IgD-negative memory B cell (primary cell): Measurements from ENCODE around the gene ITGAV. TPM values are rescaled to one million over a fixed set of nuclear protein-coding genes. Genes with fewer than 3 reads are reported as not detected.

ENCODE experiments used
- H3K27ac Mint-ChIP-seq, 3 donors: one replicate each; pipeline ENCODE4 v1.8.0; 2020 to 2022; ENCODE audit warnings: mild to moderate bottlenecking in 3 of 3, mixed read lengths in 3 of 3, moderate library complexity in 1 of 3
- H3K27me3 Mint-ChIP-seq: one replicate; pipeline ENCODE4 v1.8.0; 2021; ENCODE audit warnings: mixed read lengths
- H3K36me3 Mint-ChIP-seq: one replicate; pipeline ENCODE4 v1.8.0; 2020; ENCODE audit warnings: mild to moderate bottlenecking, mixed read lengths
- H3K4me1 Mint-ChIP-seq, 3 donors: one replicate each; pipeline ENCODE4 v1.8.0; 2020 to 2022; ENCODE audit warnings: mixed read lengths in 3 of 3, mild to moderate bottlenecking in 1 of 3
- H3K4me3 Mint-ChIP-seq, 4 donors: one replicate each; pipeline ENCODE4 v1.8.0; 2020 to 2022; ENCODE audit warnings: mild to moderate bottlenecking in 4 of 4, mixed read lengths in 4 of 4, moderate library complexity in 3 of 4
- H3K9me3 Mint-ChIP-seq, 3 donors: one replicate each; pipeline ENCODE4 v1.8.0; 2020 to 2021; ENCODE audit warnings: mixed read lengths in 3 of 3, mild to moderate bottlenecking in 1 of 3
- polyA plus RNA-seq: library from polyadenylated mRNA; unstranded; fragments of 300-500 nt; fragmentation: Illumina TruSeq; gene quantifications from one replicate; pipeline ENCODE4 v1.2.3, GENCODE V29; 2021

Gene ITGAV
- polyA plus RNA-seq, 1 donor from 2014 or later, result 0.61 TPM

GRCh38 chr2:186644791-186645190, 54.9 kb downstream of the ITGAV start:
- no peak overlapping the region for H3K4me3 Mint-ChIP-seq
- no peaks in the 10 kb centered on the region for H3K27me3 Mint-ChIP-seq
- H3K36me3 Mint-ChIP-seq, result peaks cover 8% of the 10 kb centered on the region

GRCh38 chr2:186645999-186646398, 56.1 kb downstream of the ITGAV start:
- Mint-ChIP-seq H3K4me3 (no peak overlapping the region), H3K27ac (no peak overlapping the region), H3K36me3 (peaks cover 8% of the 10 kb centered on the region), H3K27me3 (no peaks in the 10 kb centered on the region), H3K9me3 (no peaks in the 10 kb centered on the region), H3K4me1 (no peaks in the 10 kb centered on the region)

More at GRCh38 chr2:186644791-186645190, 54.9 kb downstream of the ITGAV start:
- H3K9me3 Mint-ChIP-seq, result no peaks in the 10 kb centered on the region
- peaks cover 0 to 3% (median 0%) of the 10 kb centered on the region in 3 donors for H3K4me1 Mint-ChIP-seq
- no peak overlapping the region for H3K27ac Mint-ChIP-seq

- no peak overlapping the region for H3K27ac Mint-ChIP-seq
- no peaks in the 10 kb centered on the region for H3K27me3 Mint-ChIP-seq
These were observed 58.3 kb downstream of the ITGAV start for GRCh38 chr2:186648130-186648529.

GRCh38 chr2:186653511-186653910, 63.7 kb downstream of the ITGAV start:
- no peaks in the 10 kb centered on the region for H3K4me1 Mint-ChIP-seq
- no peaks in the 10 kb centered on the region for H3K27me3 Mint-ChIP-seq
- H3K27ac Mint-ChIP-seq, result no peak overlapping the region

More at GRCh38 chr2:186648130-186648529, 58.3 kb downstream of the ITGAV start:
- Mint-ChIP-seq H3K4me1 (no peaks in the 10 kb centered on the region), H3K36me3 (peaks cover 8% of the 10 kb centered on the region), H3K9me3 (no peaks in the 10 kb centered on the region), H3K4me3 (no peak overlapping the region)

GRCh38 chr2:186659383-186659782, 69.5 kb downstream of the ITGAV start:
- no peaks in the 10 kb centered on the region for H3K27me3 Mint-ChIP-seq
- no peaks in the 10 kb centered on the region for H3K4me1 Mint-ChIP-seq
- H3K9me3 Mint-ChIP-seq, result peaks cover 0 to 1% (median 0%) of the 10 kb centered on the region in 3 donors
- H3K27ac Mint-ChIP-seq, result no peak overlapping the region
- peaks cover 13% of the 10 kb centered on the region for H3K36me3 Mint-ChIP-seq
- no peak overlapping the region for H3K4me3 Mint-ChIP-seq

More at GRCh38 chr2:186653511-186653910, 63.7 kb downstream of the ITGAV start:
- H3K9me3 Mint-ChIP-seq, result no peaks in the 10 kb centered on the region
- peaks cover 7% of the 10 kb centered on the region for H3K36me3 Mint-ChIP-seq
- no peak overlapping the region for H3K4me3 Mint-ChIP-seq

GRCh38 chr2:186664385-186665043, 74.7 kb downstream of the ITGAV start:
- Mint-ChIP-seq H3K4me1 (no peaks in the 10 kb centered on the region), H3K27ac (no peak overlapping the region), H3K4me3 (no peak overlapping the region), H3K27me3 (no peaks in the 10 kb centered on the region), H3K36me3 (peaks cover 17% of the 10 kb centered on the region), H3K9me3 (peaks cover 0 to 1% (median 0%) of the 10 kb centered on the region in 3 donors)

- no peaks in the 10 kb centered on the region for H3K27me3 Mint-ChIP-seq
- H3K27ac Mint-ChIP-seq, result no peak overlapping the region
- H3K4me3 Mint-ChIP-seq, result no peak overlapping the region
- H3K9me3 Mint-ChIP-seq, result peaks cover 2 to 12% (median 4%) of the 10 kb centered on the region in 3 donors
- H3K36me3 Mint-ChIP-seq, result peaks cover 41% of the 10 kb centered on the region
- H3K4me1 Mint-ChIP-seq, result no peaks in the 10 kb centered on the region
These were observed 79.3 kb downstream of the ITGAV start for GRCh38 chr2:186669146-186669545.

GRCh38 chr2:186670831-186671230, 81.0 kb downstream of the ITGAV start:
- Mint-ChIP-seq H3K9me3 (peaks cover 2 to 12% (median 4%) of the 10 kb centered on the region in 3 donors), H3K4me3 (no peak overlapping the region), H3K36me3 (peaks cover 33% of the 10 kb centered on the region), H3K27ac (no peak overlapping the region), H3K27me3 (no peaks in the 10 kb centered on the region), H3K4me1 (no peaks in the 10 kb centered on the region)

- Mint-ChIP-seq H3K4me3 (no peak overlapping the region), H3K9me3 (peaks cover 2 to 12% (median 4%) of the 10 kb centered on the region in 3 donors), H3K36me3 (peaks cover 30% of the 10 kb centered on the region), H3K4me1 (no peaks in the 10 kb centered on the region), H3K27me3 (no peaks in the 10 kb centered on the region), H3K27ac (no peak overlapping the region)
These were observed 85.5 kb downstream of the ITGAV start for GRCh38 chr2:186675380-186675779.

GRCh38 chr2:186683341-186683740, 93.5 kb downstream of the ITGAV start:
- Mint-ChIP-seq H3K4me1 (no peaks in the 10 kb centered on the region), H3K27ac (no peak overlapping the region), H3K4me3 (no peak overlapping the region), H3K27me3 (no peaks in the 10 kb centered on the region), H3K36me3 (peaks cover 2% of the 10 kb centered on the region), H3K9me3 (peaks cover 0 to 8% (median 2%) of the 10 kb centered on the region in 3 donors)

GRCh38 chr2:186687807-186688211, 98.0 kb downstream of the ITGAV start:
- Mint-ChIP-seq H3K4me1 (no peaks in the 10 kb centered on the region), H3K27ac (no peak overlapping the region), H3K36me3 (no peaks in the 10 kb centered on the region), H3K9me3 (peaks cover 0 to 8% (median 2%) of the 10 kb centered on the region in 3 donors), H3K4me3 (no peak overlapping the region), H3K27me3 (peaks cover 2% of the 10 kb centered on the region)

- H3K27ac Mint-ChIP-seq, result no peak overlapping the region
- H3K4me1 Mint-ChIP-seq, result no peaks in the 10 kb centered on the region
- H3K9me3 Mint-ChIP-seq, result peaks cover 0 to 8% (median 2%) of the 10 kb centered on the region in 3 donors
- H3K4me3 Mint-ChIP-seq, result no peak overlapping the region
- peaks cover 4% of the 10 kb centered on the region for H3K27me3 Mint-ChIP-seq
- H3K36me3 Mint-ChIP-seq, result no peaks in the 10 kb centered on the region
These were observed 99.0 kb downstream of the ITGAV start for GRCh38 chr2:186688813-186689212.

- Mint-ChIP-seq H3K4me3 (no peak overlapping the region), H3K9me3 (peaks cover 0 to 8% (median 2%) of the 10 kb centered on the region in 3 donors), H3K36me3 (no peaks in the 10 kb centered on the region), H3K4me1 (peaks cover 0 to 5% (median 3%) of the 10 kb centered on the region in 3 donors), H3K27ac (no peak overlapping the region), H3K27me3 (peaks cover 13% of the 10 kb centered on the region)
These were observed 100.9 kb downstream of the ITGAV start for GRCh38 chr2:186690786-186691185.

GRCh38 chr2:186691231-186691630, 101.4 kb downstream of the ITGAV start:
- no peaks in the 10 kb centered on the region for H3K36me3 Mint-ChIP-seq
- no peak overlapping the region for H3K4me3 Mint-ChIP-seq
- peaks cover 13% of the 10 kb centered on the region for H3K27me3 Mint-ChIP-seq
- peaks cover 0 to 8% (median 0%) of the 10 kb centered on the region in 3 donors for H3K9me3 Mint-ChIP-seq
- H3K27ac Mint-ChIP-seq, result no peak overlapping the region
- peaks cover 0 to 5% (median 3%) of the 10 kb centered on the region in 3 donors for H3K4me1 Mint-ChIP-seq

- Mint-ChIP-seq H3K27ac (no peak overlapping the region), H3K27me3 (peaks cover 17% of the 10 kb centered on the region), H3K4me3 (peak overlapping the region in 1 of 4 donors; percentile 36), H3K4me1 (peaks cover 0 to 5% (median 3%) of the 10 kb centered on the region in 3 donors), H3K9me3 (peaks cover 0 to 5% (median 0%) of the 10 kb centered on the region in 3 donors), H3K36me3 (no peaks in the 10 kb centered on the region)
These were observed 102.0 kb downstream of the ITGAV start for GRCh38 chr2:186691900-186692299.

- H3K27me3 Mint-ChIP-seq, result peaks cover 17% of the 10 kb centered on the region
- no peak overlapping the region for H3K27ac Mint-ChIP-seq
- H3K4me3 Mint-ChIP-seq, result peak overlapping the region in 1 of 4 donors; percentile 23
- no peaks in the 10 kb centered on the region for H3K9me3 Mint-ChIP-seq
- H3K4me1 Mint-ChIP-seq, result peaks cover 0 to 5% (median 3%) of the 10 kb centered on the region in 3 donors
- H3K36me3 Mint-ChIP-seq, result no peaks in the 10 kb centered on the region
These were observed 103.6 kb downstream of the ITGAV start for GRCh38 chr2:186693446-186693832.
